HG03571 (cell line): ENCODE data around the gene RNF19B.
"Not testable (repeated sequence)": the region's sequence is repeated elsewhere in the genome, so short reads cannot be mapped to it uniquely, and the experiment has no call there.

Source experiments
- ATAC-seq: cut with Tn5 transposase; IDR thresholded peaks from one replicate; pipeline ENCODE4 v1.9.1; 2021; ENCODE audit not compliant: unreplicated experiment

Gene RNF19B

GRCh38 chr1:32992489-32993323, 28.1 kb upstream of the RNF19B start:
- ATAC-seq = peak; percentile 83

GRCh38 chr1:32991819-32992488, 27.3 kb upstream of the RNF19B start:
- ATAC-seq = peak; percentile 26

- ATAC-seq = no peak
These were observed 26.8 kb upstream of the RNF19B start for GRCh38 chr1:32991386-32991785.

GRCh38 chr1:32990887-32991286, 26.3 kb upstream of the RNF19B start:
- no peak for ATAC-seq

- ATAC-seq = no peak
These were observed 24.8 kb upstream of the RNF19B start for GRCh38 chr1:32989160-32990050.

GRCh38 chr1:32988665-32989064, 24.1 kb upstream of the RNF19B start:
- ATAC-seq = no peak

GRCh38 chr1:32985226-32985625, 20.6 kb upstream of the RNF19B start:
- ATAC-seq = no peak

- no peak for ATAC-seq
These were observed 20.0 kb upstream of the RNF19B start for GRCh38 chr1:32984455-32985171.

- ATAC-seq = no peak
These were observed 19.5 kb upstream of the RNF19B start for GRCh38 chr1:32984090-32984454.

GRCh38 chr1:32983020-32983419, 18.4 kb upstream of the RNF19B start:
- ATAC-seq = no peak

GRCh38 chr1:32981003-32981901, 16.6 kb upstream of the RNF19B start:
- peak; percentile 89 for ATAC-seq

- ATAC-seq = no peak
These were observed 15.5 kb upstream of the RNF19B start for GRCh38 chr1:32980080-32980479.

- no peak for ATAC-seq
These were observed 14.2 kb upstream of the RNF19B start for GRCh38 chr1:32978854-32979253.

GRCh38 chr1:32977546-32978087, 13.0 kb upstream of the RNF19B start:
- ATAC-seq = no peak

- ATAC-seq = not testable (repeated sequence)
These were observed 10.4 kb upstream of the RNF19B start for GRCh38 chr1:32975055-32975454.

GRCh38 chr1:32973458-32973857, 8.8 kb upstream of the RNF19B start:
- not testable (repeated sequence) for ATAC-seq

GRCh38 chr1:32972814-32973428, 8.3 kb upstream of the RNF19B start:
- no peak for ATAC-seq

GRCh38 chr1:32971576-32971975, 7.0 kb upstream of the RNF19B start:
- ATAC-seq = no peak

GRCh38 chr1:32971156-32971555, 6.5 kb upstream of the RNF19B start:
- no peak for ATAC-seq
